ENCODE results near the gene PAX3.

DNA sequence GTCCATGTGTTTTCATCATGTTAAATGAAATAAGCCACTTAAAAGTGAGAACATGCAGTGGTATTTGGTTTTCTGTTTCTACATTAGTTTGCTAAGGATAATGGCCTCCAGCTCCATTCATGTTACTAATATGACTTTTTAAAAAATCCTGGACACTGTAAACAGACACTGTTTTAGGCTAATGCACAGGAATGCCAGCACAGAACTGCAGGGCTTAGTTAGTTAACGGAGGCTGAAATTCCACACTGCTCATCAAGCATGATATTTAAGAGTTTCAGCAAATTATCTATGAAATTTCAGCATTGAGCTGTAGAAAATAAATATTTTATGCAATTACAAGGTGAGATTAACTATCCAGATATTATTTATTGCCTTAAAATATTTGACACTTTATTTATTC lies 42.5 kb upstream of the PAX3 start:
- TF ChIP-seq, protein P1, sequence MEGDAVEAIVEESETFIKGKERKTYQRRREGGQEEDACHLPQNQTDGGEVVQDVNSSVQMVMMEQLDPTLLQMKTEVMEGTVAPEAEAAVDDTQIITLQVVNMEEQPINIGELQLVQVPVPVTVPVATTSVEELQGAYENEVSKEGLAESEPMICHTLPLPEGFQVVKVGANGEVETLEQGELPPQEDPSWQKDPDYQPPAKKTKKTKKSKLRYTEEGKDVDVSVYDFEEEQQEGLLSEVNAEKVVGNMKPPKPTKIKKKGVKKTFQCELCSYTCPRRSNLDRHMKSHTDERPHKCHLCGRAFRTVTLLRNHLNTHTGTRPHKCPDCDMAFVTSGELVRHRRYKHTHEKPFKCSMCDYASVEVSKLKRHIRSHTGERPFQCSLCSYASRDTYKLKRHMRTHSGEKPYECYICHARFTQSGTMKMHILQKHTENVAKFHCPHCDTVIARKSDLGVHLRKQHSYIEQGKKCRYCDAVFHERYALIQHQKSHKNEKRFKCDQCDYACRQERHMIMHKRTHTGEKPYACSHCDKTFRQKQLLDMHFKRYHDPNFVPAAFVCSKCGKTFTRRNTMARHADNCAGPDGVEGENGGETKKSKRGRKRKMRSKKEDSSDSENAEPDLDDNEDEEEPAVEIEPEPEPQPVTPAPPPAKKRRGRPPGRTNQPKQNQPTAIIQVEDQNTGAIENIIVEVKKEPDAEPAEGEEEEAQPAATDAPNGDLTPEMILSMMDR (IDR thresholded peaks at IDR 0.05): no peak
- TF ChIP-seq ESRRA (CRISPR knock-in tag; IDR thresholded peaks at IDR 0.05; ENCODE audit: borderline replicate concordance): no peak
- no peak for TF ChIP-seq ELF4 (CRISPR knock-in tag; IDR thresholded peaks at IDR 0.05; ENCODE audit: low read depth)
- no peak for TF ChIP-seq TEAD4 (CRISPR knock-in tag; IDR thresholded peaks at IDR 0.05)
- TF ChIP-seq, protein P2, sequence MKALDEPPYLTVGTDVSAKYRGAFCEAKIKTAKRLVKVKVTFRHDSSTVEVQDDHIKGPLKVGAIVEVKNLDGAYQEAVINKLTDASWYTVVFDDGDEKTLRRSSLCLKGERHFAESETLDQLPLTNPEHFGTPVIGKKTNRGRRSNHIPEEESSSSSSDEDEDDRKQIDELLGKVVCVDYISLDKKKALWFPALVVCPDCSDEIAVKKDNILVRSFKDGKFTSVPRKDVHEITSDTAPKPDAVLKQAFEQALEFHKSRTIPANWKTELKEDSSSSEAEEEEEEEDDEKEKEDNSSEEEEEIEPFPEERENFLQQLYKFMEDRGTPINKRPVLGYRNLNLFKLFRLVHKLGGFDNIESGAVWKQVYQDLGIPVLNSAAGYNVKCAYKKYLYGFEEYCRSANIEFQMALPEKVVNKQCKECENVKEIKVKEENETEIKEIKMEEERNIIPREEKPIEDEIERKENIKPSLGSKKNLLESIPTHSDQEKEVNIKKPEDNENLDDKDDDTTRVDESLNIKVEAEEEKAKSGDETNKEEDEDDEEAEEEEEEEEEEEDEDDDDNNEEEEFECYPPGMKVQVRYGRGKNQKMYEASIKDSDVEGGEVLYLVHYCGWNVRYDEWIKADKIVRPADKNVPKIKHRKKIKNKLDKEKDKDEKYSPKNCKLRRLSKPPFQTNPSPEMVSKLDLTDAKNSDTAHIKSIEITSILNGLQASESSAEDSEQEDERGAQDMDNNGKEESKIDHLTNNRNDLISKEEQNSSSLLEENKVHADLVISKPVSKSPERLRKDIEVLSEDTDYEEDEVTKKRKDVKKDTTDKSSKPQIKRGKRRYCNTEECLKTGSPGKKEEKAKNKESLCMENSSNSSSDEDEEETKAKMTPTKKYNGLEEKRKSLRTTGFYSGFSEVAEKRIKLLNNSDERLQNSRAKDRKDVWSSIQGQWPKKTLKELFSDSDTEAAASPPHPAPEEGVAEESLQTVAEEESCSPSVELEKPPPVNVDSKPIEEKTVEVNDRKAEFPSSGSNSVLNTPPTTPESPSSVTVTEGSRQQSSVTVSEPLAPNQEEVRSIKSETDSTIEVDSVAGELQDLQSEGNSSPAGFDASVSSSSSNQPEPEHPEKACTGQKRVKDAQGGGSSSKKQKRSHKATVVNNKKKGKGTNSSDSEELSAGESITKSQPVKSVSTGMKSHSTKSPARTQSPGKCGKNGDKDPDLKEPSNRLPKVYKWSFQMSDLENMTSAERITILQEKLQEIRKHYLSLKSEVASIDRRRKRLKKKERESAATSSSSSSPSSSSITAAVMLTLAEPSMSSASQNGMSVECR (CRISPR knock-in tag; IDR thresholded peaks at IDR 0.05; ENCODE audit: borderline replicate concordance): no peak
- TF ChIP-seq, protein P3, sequence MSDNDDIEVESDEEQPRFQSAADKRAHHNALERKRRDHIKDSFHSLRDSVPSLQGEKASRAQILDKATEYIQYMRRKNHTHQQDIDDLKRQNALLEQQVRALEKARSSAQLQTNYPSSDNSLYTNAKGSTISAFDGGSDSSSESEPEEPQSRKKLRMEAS (CRISPR knock-in tag; IDR thresholded peaks at IDR 0.05): no peak

Data from WTC11 (cell line).